Uterus (tissue), 4 donors: ENCODE results near the gene MAP1S. TPM values are rescaled to one million over a fixed set of nuclear protein-coding genes. Genes with fewer than 3 reads are reported as not detected.

Experiments
- DNase-seq, 2 donors: peaks; one replicate each; pipeline ENCODE4 v3.0.0-alpha.2; 2019 to 2020
- H3K27ac ChIP-seq, 2 donors: fragments of 200-600 bp; sonication (generic); 1 replicate in 1 of 2; 2 replicates in 1 of 2; pipeline ENCODE4 v1.5.1; 2016 to 2018
- H3K27me3 ChIP-seq, 2 donors: fragments of 200-600 bp; sonication (generic); one replicate each; pipeline ENCODE4 v1.5.1; 2018 to 2019; ENCODE audit warnings: control low read depth in 1 of 2
- H3K36me3 ChIP-seq, 2 donors: fragments of 200-600 bp; sonication (generic); one replicate each; pipeline ENCODE4 v1.5.1; 2019; ENCODE audit warnings: control low read depth in 1 of 2
- H3K4me1 ChIP-seq, 2 donors: fragments of 200-600 bp; sonication (generic); one replicate each; pipeline ENCODE4 v1.5.1; 2018 to 2019; ENCODE audit warnings: control low read depth in 1 of 2
- H3K4me3 ChIP-seq, 2 donors: fragments of 200-600 bp; sonication (generic); 1 replicate in 1 of 2; 2 replicates in 1 of 2; pipeline ENCODE4 v1.5.1; 2018 to 2019; ENCODE audit warnings: mild to moderate bottlenecking in 1 of 2
- H3K9me3 ChIP-seq, 2 donors: fragments of 200-600 bp; sonication (generic); one replicate each; pipeline ENCODE4 v1.5.1; 2019; ENCODE audit warnings: control low read depth in 1 of 2
- CTCF ChIP-seq, 4 experiments: fragments of 200-600 bp in 2 of 4; fragments of 450-650 bp in 2 of 4; sonication (generic) in 2 of 4; IDR thresholded peaks; one replicate each; pipeline ENCODE4 v1.5.1; 2016 to 2019; ENCODE audit warnings: antibody characterized with exemption in 4 of 4, mild to moderate bottlenecking in 2 of 4, moderate library complexity in 1 of 4
- POLR2A ChIP-seq, 2 donors: fragments of 450-650 bp; IDR thresholded peaks; one replicate each; pipeline ENCODE4 v1.6.1; 2016; ENCODE audit warnings: antibody characterized with exemption in 2 of 2, mild to moderate bottlenecking in 1 of 2, moderate library complexity in 1 of 2
- intact Hi-C: fragments of 100-400 bp; cut with DNase I; formaldehyde crosslinking; loops from one replicate; pipeline ENCODE4 v1.15.1; 2023; ENCODE audit warnings: low total_unique reads
- total RNA-seq, 4 donors: library from RNA; depleted of rRNA in 3 of 4; stranded (reverse); fragments of >200 nt in 3 of 4; gene quantifications; one replicate each; pipeline versions ENCODE4 v1.1.0 to v1.2.4, GENCODE V29; 2014 to 2023
- donor health status: DM: yes; HTN: yes; CAD: no.

The MAP1S gene
- total RNA-seq, 4 donors from 2014 or later, result 6.2 to 78.7 (median 50.3) TPM

DNA sequence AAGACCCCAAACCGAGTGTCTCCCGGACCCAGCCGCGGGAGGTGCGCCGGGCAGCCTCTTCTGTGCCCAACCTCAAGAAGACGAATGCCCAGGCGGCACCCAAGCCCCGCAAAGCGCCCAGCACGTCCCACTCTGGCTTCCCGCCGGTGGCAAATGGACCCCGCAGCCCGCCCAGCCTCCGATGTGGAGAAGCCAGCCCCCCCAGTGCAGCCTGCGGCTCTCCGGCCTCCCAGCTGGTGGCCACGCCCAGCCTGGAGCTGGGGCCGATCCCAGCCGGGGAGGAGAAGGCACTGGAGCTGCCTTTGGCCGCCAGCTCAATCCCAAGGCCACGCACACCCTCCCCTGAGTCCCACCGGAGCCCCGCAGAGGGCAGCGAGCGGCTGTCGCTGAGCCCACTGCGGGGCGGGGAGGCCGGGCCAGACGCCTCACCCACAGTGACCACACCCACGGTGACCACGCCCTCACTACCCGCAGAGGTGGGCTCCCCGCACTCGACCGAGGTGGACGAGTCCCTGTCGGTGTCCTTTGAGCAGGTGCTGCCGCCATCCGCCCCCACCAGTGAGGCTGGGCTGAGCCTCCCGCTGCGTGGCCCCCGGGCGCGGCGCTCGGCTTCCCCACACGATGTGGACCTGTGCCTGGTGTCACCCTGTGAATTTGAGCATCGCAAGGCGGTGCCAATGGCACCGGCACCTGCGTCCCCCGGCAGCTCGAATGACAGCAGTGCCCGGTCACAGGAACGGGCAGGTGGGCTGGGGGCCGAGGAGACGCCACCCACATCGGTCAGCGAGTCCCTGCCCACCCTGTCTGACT is 7.9 kb downstream of the MAP1S start:
- Histone ChIP-seq H3K9me3 (no peaks in the 10 kb centered on the region), H3K4me1 (no peaks in the 10 kb centered on the region), H3K36me3 (no peaks in the 10 kb centered on the region), H3K27ac (no peak overlapping the region), H3K4me3 (no peak overlapping the region), H3K27me3 (no peaks in the 10 kb centered on the region)
- intact Hi-C loops, result no loop called here
- no peak for DNase-seq
- TF ChIP-seq CTCF (IDR thresholded peaks at IDR 0.05) (no peak), POLR2A (IDR thresholded peaks at IDR 0.05) (no peak)

- TF ChIP-seq POLR2A (IDR thresholded peaks at IDR 0.05), result no peak
- no peak for TF ChIP-seq CTCF (IDR thresholded peaks at IDR 0.05)
- Histone ChIP-seq H3K4me1 (no peaks in the 10 kb centered on the region), H3K27ac (no peak overlapping the region), H3K9me3 (no peaks in the 10 kb centered on the region), H3K4me3 (no peak overlapping the region), H3K36me3 (no peaks in the 10 kb centered on the region), H3K27me3 (no peaks in the 10 kb centered on the region)
- DNase-seq, result no peak
- intact Hi-C loops, result no loop called here
Observed at GRCh38 chr19:17727843-17728242, 8.6 kb downstream of the MAP1S start.

- Histone ChIP-seq H3K9me3 (no peaks in the 10 kb centered on the region), H3K4me3 (no peak overlapping the region), H3K36me3 (no peaks in the 10 kb centered on the region), H3K4me1 (no peaks in the 10 kb centered on the region), H3K27ac (no peak overlapping the region), H3K27me3 (no peaks in the 10 kb centered on the region)
- intact Hi-C loops, result no loop called here
- TF ChIP-seq POLR2A (IDR thresholded peaks at IDR 0.05), result no peak
- no peak for TF ChIP-seq CTCF (IDR thresholded peaks at IDR 0.05)
- DNase-seq, result no peak
Observed at GRCh38 chr19:17733127-17733526, 13.8 kb downstream of the MAP1S start.

DNA sequence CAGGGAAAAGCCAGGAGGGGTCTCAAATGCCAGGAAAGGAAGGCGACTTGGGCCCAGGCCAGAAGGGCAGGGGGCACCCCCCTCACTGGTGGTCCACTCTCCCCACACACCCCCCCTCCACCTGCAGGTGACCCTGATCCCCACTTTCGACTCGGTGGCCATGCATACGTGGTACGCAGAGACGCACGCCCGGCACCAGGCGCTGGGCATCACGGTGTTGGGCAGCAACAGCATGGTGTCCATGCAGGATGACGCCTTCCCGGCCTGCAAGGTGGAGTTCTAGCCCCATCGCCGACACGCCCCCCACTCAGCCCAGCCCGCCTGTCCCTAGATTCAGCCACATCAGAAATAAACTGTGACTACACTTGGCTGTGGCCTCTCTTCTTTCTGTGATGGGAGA is 14.9 kb downstream of the MAP1S start:
- no peaks in the 10 kb centered on the region for H3K9me3 ChIP-seq
- no peaks in the 10 kb centered on the region for H3K4me1 ChIP-seq
- TF ChIP-seq CTCF (IDR thresholded peaks at IDR 0.05) (no peak), POLR2A (IDR thresholded peaks at IDR 0.05) (no peak)
- intact Hi-C loops, result no loop called here
- no peak for DNase-seq
- no peaks in the 10 kb centered on the region for H3K36me3 ChIP-seq
- H3K27me3 ChIP-seq, result no peaks in the 10 kb centered on the region
- no peak overlapping the region for H3K27ac ChIP-seq
- H3K4me3 ChIP-seq, result no peak overlapping the region

GRCh38 chr19:17735410-17735809 is 16.1 kb downstream of the MAP1S start:
- Histone ChIP-seq H3K27ac (no peak overlapping the region), H3K9me3 (no peaks in the 10 kb centered on the region), H3K4me1 (no peaks in the 10 kb centered on the region), H3K4me3 (no peak overlapping the region), H3K36me3 (no peaks in the 10 kb centered on the region), H3K27me3 (no peaks in the 10 kb centered on the region)
- DNase-seq, result no peak
- no peak for TF ChIP-seq POLR2A (IDR thresholded peaks at IDR 0.05)
- TF ChIP-seq CTCF (IDR thresholded peaks at IDR 0.05), result no peak
- intact Hi-C loops, result no loop called here
